Embryonic facial prominence (tissue), 1 donor: ENCODE results near the gene MYL9.
A peak's percentile ranks its signal among the peaks of the same experiment; 100 is the strongest.
"Not testable (repeated sequence)": the region's sequence is repeated elsewhere in the genome, so short reads cannot be mapped to it uniquely, and the experiment has no call there.

ENCODE experiments used
- DNase-seq: peaks from one replicate; pipeline ENCODE4 v3.0.0-alpha.2; 2016; ENCODE audit errors: extremely low spot score

Gene MYL9

GRCh38 chr20:36549628-36549941, 8.3 kb downstream of the MYL9 start:
- DNase-seq: no peak

DNA sequence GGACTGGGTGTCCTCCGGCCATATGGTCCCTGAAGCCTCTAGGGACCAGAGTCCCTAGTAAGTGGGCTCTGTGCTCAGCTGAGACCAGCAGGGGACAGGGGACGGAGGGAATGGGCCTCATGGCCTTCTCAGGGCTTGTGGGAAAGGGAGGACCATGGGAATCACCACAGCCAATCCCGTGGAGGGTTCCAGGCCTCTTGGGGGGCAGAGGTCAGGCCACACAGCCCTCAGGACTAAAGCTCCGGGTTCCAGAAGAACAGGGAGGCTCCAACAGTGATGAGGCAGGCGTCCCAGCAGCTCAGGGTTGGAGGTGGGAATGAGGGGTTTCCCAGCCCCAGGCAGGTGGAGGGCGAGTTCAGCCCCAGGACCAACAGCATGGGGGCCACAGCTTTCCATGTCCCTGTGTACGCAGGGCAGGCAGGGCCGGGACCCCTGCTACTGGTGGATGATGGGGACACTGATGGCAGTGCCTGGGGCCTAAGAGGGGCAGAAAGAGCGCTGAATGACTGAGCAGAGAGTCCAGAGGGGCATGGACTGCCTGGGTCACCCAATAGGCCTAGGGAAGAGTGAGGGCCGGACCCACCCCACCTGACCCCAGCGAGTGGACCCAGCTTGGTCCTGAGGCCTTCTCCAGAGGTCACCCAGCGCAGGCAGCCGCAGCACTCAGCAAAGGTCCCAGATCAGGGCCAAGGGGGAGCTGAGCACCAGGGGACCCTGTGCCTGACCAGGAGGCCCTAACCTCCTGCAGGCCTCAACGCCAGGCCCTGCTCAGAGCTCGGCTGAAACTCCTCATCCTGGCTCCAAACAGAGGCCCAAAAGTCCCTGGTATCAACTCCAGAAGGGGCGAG, 8.8 kb downstream of the MYL9 start:
- no peak for DNase-seq

- DNase-seq: no peak
Measured at GRCh38 chr20:36550790-36551299, 9.5 kb downstream of the MYL9 start.

DNA sequence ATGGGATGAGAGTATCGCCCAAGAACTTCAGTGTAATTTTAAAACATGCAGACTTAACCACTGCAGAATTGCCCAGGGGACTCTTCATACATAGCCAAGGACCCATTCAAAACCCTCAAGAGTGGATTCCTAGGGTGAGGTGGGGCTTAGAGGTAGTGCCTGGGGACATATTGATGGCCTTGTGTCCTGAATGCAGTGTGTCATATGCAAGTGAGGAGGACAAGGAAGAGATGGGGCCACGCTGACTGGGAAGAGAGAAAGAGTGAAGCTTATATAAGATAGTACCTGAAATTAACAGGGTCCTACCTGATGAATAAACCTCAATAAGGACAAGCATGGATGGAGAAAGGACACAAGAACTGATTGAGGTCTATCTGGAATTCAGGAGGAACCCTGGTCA, 13.9 kb downstream of the MYL9 start:
- DNase-seq: no peak

DNA sequence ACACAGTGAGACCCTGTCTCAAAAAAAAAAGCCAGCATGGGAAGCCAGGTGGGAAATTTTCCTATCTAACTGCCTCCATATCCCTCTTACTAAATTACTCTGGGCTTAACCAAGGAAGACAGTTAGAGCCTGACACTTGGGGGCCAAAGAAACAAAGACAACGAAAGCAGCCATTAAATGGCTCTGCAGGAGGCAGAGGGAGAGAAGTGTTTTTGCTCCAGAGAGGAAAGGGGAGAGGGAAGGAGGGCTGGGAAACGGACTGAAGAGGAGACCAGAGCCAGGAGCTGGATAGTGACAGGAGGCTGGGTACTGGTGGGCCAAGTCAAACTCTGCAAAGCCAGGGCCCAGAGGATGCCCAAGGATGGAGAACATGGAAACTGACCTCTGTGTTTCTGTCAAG, 21.4 kb downstream of the MYL9 start:
- DNase-seq: no peak

DNA sequence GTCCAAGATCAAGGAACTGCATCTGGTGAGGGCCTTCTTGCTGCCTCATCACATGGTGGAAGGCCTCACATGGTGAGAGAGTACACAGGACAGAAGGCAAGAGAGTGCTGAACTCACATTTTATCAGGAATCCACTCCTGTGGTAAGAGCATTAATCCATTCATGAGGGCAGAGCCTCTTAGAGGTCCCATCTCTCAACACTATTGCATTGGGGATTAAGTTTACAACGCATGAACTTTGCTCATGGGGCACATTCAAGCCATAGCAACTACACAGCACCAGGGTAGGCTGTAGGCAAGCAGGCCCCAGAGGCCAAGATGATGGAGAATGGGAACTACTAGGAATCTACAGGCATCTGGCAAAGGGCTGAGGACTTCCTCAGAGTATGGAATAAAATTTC, 22.1 kb downstream of the MYL9 start:
- no peak for DNase-seq

DNA sequence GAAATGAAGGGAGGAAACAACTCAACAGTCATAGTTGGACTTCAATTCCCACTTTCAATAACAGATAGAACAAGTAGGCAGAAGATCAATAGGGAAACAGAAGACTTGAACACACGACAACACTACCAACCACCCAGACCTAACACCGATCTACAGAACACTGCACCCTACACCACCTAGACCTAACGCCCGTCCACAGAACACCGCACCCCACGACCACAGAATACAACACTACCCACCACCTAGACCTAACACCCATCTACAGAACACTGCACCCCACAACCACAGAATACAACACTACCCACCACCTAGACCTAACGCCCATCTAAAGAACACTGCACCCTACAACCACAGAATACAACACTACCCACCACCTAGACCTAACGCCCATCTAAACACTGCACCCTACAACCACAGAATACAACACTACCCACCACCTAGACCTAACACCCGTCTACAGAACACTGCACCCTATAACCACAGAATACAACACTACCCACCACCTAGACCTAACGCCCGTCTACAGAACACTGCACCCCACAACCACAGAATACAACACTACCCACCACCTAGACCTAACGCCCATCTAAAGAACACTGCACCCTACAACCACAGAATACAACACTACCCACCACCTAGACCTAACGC, 22.9 kb downstream of the MYL9 start:
- DNase-seq: not testable (repeated sequence)

- not testable (repeated sequence) for DNase-seq
Measured at GRCh38 chr20:36564726-36565121, 23.4 kb downstream of the MYL9 start.

GRCh38 chr20:36565520-36565919, 24.2 kb downstream of the MYL9 start:
- DNase-seq: no peak

- no peak for DNase-seq
Measured at GRCh38 chr20:36569847-36570429, 28.6 kb downstream of the MYL9 start.

DNA sequence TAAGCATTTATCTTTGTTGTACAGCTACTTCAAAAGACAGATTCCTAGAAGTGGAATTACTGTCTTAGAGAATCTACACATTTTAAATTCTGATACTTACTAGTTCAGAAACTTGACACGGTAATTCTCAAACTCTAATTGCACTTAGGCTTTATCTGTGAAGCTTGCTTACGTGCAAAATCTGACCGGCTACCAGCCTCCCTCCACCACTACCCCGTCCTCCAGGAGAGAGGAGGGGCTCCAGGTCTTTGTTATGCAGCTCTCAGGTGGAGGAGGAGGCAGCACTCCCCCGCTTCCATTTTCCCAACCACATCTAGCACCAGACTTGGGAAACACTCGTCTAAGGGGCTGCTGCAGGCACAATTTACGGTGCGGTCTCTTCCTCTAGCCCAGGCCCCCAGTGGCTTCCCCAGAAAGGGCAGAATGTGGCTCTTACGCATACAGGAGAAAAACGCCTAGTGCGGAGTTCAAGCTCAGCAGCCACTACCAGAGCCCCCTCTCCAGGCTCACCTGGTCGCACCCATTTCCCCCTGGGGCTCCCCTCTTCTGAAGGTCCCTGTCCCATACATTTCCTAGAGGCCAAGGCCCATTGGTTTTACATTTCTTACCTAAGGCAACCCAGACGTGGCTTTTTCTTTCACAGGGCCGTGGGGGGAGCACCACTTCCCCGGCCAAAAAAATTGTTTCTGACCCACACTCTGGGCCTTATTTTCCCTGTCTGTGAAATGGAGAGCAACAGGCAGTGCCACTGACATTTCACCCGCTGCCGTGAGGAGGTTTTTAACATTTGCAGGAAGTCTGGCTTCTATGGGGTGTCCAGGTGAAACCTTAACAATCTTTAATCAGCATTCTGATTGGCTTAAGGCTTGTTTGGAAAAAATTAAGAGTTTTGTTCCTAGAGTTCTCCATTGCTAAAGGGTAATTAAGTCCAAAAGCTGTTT, 30.5 kb downstream of the MYL9 start:
- no peak for DNase-seq

GRCh38 chr20:36572701-36573102, 31.4 kb downstream of the MYL9 start:
- no peak for DNase-seq

DNA sequence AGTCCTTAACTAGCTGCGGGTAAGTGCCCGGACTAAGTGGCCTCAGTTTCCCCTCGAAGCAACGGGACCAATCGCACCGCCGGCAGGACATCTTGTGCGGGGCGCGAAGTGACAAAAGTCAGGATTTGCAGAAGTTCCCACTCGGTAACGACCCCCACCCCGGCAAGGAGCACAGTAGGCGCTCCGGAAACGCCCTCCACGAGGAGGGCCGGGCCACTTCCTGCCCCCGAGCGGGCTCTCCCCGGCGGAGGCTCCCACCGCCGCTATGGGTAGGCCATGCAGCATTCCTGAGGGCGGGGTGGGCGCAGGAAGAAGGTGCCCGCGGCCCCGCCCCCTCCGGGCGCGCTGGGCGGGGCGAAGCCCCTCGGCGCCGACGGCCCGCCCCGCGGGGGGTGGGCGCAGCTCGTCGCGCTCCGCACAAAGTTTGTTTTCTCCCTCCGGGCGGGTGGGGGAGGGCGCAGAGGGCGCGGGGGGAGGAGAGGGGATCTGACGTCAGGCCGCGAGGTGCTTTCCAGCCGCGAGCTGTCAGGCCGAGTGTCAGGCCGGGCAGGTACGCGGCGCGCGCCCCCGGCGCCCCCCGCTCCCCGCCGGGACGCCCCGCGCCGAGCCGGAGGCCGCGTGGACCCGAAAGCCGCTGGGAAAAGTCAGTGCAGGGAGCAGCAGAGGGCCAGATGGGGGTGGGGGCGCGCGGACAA, 31.9 kb downstream of the MYL9 start, which contains the start of gene TGIF2:
TSS of gene TGIF2 (plus strand) at position 495 of the 695 bp plus-strand sequence. CDS start 5,178 bp downstream, outside the sequence.
- DNase-seq: peak; percentile 83

DNA sequence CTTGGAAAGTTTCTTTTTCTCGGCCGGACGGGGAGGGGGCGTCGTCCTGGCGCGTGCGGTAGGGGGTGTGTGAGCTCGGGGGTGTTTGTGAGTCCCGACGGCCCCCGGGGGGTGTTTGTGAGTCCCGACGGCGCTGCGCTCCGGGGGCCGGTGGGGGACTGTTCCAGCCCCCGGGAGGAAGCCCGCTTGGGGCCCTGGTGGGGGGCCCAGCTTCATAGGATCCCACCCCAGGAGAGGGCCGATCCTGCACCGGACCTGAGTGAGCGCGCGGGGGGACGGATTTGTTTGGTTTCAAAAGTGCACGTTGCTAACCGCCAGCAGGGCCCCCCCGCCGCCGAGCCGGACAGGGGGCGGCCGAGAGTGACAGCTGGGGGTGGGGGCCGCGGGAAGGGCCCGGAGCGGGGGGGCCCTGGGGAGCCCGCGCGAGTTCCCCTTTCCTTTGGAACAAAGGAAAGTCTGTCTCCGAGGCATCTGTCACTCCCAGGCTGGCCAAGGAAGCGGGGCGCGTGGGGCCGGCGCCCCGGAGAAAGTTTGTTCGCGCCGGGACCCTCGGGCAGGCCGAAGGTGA, 32.6 kb downstream of the MYL9 start:
- peak; percentile 39 for DNase-seq

- DNase-seq: peak; percentile 34
Measured at GRCh38 chr20:36574366-36575135, 33.2 kb downstream of the MYL9 start.

GRCh38 chr20:36576081-36576445, 34.7 kb downstream of the MYL9 start:
- DNase-seq: no peak

DNA sequence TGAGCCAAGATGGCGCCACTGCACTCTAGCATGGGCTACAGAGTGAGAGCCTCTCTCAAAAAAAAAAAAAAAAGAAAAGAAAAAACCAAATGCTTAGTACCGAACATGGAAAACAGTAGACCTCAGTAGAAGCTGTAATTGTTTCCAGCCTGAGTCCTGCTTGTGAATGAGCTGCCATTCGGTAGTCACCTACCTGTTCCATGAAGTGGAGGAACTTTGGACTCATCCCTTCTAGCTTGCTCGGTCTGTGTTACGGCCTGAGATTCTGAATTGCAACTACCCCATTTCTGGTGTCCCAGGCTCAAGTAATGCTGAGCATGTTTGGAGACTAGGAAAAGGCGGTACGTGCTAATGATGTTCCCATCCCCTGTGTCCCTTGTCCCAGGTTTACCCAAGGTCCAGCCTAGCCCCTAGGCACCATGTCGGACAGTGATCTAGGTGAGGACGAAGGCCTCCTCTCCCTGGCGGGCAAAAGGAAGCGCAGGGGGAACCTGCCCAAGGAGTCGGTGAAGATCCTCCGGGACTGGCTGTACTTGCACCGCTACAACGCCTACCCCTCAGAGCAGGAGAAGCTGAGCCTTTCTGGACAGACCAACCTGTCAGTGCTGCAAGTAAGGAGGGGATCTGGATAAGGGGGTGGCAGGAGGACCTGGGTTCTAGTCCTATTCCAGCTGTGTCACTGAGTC, 37.2 kb downstream of the MYL9 start:
- no peak for DNase-seq

DNA sequence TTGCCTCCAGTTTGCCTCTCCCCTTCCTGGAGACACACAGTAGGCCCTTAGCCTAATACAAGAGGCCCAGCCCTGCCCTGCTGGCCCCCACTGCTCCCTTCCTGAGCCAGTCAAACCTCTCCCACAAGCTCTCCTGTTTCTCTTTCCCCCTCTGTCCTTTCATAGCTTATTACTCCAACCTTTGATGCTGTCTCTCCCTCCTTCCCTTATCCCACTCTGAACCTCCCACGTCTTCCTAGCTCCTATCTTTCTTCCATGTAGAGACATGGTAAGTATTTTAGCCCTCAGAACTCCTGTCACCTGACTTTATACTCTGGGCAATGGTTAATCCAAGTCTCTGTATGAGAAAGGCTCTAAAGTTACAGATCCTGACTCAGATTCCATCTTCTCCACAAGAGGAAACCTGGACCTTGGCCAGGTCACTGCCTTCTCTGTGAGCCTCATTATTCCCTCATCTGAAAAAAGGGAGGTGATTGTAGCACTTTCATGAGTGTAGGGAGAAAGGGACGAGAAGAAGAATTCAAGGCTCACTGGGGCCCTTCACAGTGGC, 38.8 kb downstream of the MYL9 start:
- DNase-seq: no peak

- no peak for DNase-seq
Measured at GRCh38 chr20:36582322-36582721, 41.0 kb downstream of the MYL9 start.
